Activated CD8-positive, alpha-beta memory T cell treated with anti-CD3 and anti-CD28 coated beads for 48 hours (primary cell): ENCODE measurements around the gene ZNF619.

ENCODE experiments used
- DNase-seq, 3 experiments: peaks; one replicate each; pipeline ENCODE4 v3.0.0-alpha.2; 2020; ENCODE audit warnings: low read depth in 2 of 3, low spot score in 2 of 3

ZNF619 gene

GRCh38 chr3:40524568-40525285, 47.8 kb downstream of the ZNF619 start, which contains the start of gene ZNF621:
Gene ZNF621 (plus strand): TSS chr3:40524960. CDS start chr3:40525841, 881 bp downstream.
- peak; percentile 58 to 79 (median 73) for DNase-seq

- no peak for DNase-seq
Observed at GRCh38 chr3:40528426-40528825, 51.5 kb downstream of the ZNF619 start.

DNA sequence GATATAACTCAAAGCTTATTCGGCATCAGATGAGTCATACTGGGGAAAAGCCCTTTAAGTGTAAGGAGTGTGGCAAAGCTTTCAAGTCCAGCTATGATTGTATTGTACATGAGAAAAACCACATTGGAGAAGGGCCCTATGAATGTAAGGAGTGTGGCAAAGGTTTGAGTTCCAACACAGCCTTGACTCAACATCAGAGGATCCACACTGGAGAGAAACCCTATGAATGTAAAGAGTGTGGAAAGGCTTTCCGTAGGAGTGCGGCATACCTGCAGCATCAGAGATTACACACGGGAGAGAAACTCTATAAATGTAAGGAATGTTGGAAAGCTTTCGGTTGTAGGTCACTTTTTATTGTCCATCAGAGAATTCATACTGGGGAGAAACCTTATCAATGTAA, 55.3 kb downstream of the ZNF619 start:
- no peak for DNase-seq

- DNase-seq: no peak
Observed at GRCh38 chr3:40534283-40534682, 57.4 kb downstream of the ZNF619 start.
